Germinal center (tissue), 1 donor: ENCODE measurements around the gene FRMPD3.

Source experiments
- DNase-seq: peaks from one replicate; pipeline ENCODE4 v3.0.0; 2012; ENCODE audit warnings: mixed read lengths, low spot score

The FRMPD3 gene

GRCh38 chrX:107480272-107480671 lies 30.8 kb downstream of the FRMPD3 start:
- DNase-seq: no peak

- no peak for DNase-seq
These were observed 32.6 kb downstream of the FRMPD3 start for GRCh38 chrX:107482046-107482445.

GRCh38 chrX:107484002-107484726 lies 34.7 kb downstream of the FRMPD3 start:
- no peak for DNase-seq

GRCh38 chrX:107485013-107485412 lies 35.6 kb downstream of the FRMPD3 start:
- DNase-seq: no peak

- DNase-seq: no peak
These were observed 43.7 kb downstream of the FRMPD3 start for GRCh38 chrX:107493141-107493540.

GRCh38 chrX:107496786-107497185 lies 47.3 kb downstream of the FRMPD3 start:
- DNase-seq: no peak
